IPS-18c (cell line): ENCODE measurements around the gene NET1.

Experiments used
- H3K4me3 ChIP-seq: 2 replicates; pipeline ENCODE4 v1.7.0; 2013; ENCODE audit warnings: low read depth, mild to moderate bottlenecking, low read length, moderate library complexity; ENCODE audit not compliant: insufficient read depth
- H3K9me3 ChIP-seq: one replicate; pipeline ENCODE4 v1.6.1; 2013; ENCODE audit warnings: mild to moderate bottlenecking, low read length, moderate library complexity; ENCODE audit not compliant: control insufficient read depth, insufficient read depth

The NET1 gene

DNA sequence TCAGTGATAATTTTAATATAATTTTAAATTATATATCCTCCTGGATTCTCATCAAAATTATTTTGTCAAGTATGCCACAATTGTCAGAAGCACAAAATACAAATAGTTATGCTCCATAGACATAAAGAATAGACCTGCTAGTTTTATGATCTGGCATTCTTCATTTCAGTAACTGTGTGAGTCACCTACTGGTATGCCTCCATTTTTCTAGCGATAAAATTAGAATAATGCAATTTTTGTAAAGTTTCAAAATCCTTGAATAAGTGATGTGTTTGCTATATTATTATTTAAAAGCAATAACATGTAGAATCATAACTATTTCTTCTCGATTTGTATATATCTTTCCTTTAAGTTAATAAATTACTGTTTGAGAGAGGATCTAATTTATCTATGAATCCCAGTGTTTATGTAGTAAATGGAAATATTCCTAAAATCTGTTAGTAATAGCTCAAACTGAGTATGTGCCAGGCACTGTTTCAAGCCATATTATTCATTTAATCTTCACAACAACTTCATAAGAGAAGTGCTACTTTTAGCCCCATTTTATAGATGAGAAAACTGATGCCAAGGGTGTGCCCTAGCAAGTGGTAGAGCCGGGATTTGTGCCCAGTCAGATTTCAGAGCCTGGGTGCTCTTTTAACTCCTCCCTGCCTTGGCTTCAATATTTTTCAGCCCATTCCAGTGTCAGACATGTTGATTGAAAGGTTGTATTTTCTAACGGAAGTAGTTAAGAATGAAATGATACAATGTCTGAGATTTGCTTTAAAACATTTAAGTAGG, 38.4 kb downstream of the NET1 start:
- no peaks in the 10 kb centered on the region for H3K9me3 ChIP-seq
- no peak overlapping the region for H3K4me3 ChIP-seq

DNA sequence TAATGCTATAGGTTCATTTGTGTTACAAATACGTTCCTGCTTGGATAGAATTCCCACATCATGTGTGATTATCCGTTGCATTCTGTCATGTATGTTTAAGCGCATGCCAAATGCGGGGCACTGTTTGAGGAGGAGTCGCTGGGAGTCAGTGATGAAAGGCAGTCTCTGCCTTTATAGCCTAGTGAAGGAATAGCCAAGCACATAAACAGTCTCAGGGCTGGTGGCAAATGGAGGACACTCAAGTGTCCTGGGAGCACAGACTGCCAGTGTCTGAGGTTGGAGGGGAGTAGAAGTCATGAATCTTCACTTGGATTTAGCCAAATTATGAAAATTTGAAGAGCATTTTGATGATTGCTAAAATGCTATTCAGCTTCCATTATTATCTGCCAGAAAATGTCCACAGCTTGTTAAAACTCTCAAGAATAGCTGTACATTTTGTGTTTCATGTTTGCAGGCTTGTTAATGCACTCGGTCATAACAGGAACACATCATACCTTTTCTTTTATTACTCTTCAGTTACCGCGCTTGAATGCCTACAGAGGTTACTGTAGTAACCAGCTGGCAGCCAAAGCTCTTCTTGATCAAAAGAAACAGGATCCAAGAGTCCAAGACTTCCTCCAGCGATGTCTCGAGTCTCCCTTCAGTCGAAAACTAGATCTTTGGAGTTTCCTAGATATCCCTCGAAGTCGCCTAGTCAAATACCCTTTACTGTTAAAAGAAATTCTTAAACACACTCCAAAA, 41.6 kb downstream of the NET1 start:
- no peak overlapping the region for H3K4me3 ChIP-seq
- H3K9me3 ChIP-seq, result no peaks in the 10 kb centered on the region

DNA sequence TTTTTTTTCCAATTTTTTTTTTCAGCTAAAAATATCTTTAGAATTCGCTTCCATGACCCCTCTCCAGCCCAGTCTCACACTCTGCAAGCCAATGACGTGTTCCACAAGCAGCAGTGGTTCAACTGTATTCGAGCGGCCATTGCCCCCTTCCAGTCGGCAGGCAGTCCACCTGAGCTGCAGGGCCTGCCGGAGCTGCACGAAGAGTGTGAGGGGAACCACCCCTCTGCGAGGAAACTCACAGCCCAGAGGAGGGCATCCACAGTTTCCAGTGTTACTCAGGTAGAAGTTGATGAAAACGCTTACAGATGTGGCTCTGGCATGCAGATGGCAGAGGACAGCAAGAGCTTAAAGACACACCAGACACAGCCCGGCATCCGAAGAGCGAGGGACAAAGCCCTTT, 44.2 kb downstream of the NET1 start:
- Histone ChIP-seq H3K4me3 (no peak overlapping the region), H3K9me3 (no peaks in the 10 kb centered on the region)

DNA sequence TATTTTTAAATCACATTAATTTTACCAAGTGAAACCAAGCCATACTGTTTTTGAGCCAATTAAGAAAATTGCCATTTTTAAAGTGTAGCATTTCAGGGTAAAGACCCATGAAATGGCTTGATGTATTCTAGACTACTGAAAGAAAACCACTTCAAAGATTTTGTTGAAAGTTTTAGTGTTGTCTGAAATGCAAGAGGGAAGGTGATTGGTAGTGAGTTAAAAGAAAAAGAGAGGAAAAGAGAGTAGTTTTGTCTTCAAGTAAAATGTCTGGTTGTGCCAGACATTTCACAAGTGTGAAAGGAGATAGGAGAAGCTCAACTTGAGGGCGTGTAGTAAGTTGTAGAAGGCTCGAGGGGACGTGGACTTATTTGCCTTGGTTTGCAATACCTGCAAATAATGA, 45.4 kb downstream of the NET1 start:
- no peaks in the 10 kb centered on the region for H3K9me3 ChIP-seq
- no peak overlapping the region for H3K4me3 ChIP-seq

DNA sequence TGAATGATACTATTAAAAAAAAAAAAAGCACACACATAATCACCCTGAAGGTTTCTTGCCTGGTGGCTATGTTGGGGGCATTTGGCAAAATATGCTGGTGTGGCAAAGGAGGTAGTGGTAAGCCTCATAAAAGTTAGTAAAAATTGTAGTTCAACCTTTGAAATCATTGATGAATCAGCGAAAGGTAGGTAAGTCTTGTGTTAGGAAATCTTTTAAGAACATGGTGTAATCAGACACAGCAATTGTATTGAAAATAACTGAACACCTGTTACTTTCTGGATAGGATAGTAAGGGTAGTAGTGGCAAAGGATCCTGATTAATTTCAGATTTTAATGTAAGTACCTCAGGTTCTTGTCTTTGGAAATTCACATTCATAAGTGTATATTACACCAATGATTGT, 46.1 kb downstream of the NET1 start:
- H3K9me3 ChIP-seq, result no peaks in the 10 kb centered on the region

DNA sequence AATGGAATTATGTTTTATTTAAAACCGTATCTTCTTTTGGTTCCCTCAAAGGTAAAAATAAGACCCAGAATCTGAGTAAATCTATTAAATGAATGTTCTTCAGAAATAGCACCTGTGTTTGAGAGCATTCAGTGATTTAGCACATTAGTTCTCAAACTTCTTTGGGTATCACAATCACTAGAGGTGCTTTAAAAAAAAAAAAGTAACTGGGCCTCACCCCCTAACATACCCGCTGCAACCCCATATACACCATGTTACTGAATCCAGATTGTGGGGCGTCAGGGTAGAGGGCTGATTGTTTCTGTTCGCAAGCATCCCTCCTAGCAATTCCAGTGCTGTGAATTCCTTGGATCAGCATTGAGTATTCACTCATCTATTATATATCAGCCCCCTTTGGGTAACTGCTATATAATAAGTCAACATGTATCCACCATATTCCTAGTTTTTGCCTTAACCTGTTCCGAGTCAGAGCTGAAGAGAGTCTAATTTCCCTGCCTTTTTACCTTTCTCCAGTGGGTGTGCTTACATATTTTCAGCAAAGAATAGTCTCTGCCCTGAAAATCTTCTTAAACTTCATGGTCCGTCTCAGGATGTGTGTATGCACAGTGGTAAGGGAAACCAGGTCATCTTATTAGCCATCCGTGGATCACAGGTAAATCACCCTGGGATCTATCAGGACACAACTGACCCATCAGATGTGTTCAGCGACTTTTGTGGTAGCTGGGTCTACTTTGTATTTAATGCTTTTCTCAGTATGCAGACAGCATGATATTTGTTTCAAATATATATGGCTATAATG, 46.8 kb downstream of the NET1 start:
- no peak overlapping the region for H3K4me3 ChIP-seq
- H3K9me3 ChIP-seq, result no peaks in the 10 kb centered on the region

More for the DNA sequence above, 46.1 kb downstream of the NET1 start:
- no peak overlapping the region for H3K4me3 ChIP-seq

DNA sequence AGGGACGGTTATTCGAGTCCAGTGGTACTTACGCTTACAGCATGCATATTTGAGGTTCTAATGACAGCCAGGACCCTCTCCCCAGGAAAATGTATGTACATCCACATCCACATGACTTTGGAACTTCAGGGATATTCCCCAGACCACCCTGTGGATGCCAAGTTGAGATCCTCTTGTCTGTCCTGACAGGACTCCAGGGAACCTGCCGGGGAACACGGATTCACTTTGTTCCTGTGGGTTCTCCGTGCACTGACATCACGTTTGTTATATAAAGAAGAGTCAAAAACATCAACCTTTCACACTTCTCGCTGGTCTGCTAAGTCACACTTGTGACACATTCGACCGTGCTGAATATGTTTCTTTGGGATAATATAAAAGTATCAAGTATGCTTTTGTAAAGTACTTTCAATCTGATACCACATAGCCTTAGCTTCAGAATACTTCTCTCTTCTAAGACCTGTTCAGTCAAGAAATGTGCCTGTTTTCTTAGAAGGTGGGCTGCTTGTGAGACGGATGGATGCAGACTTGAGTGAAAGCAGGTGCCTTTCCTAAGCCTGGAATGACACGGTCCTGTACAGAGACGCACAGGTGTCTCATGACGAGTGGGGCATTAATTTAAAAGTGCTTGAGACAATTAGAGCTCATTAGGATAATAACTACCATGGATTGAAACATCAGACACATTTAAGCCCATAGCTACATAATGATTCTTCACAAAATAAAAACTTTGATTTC, 48.3 kb downstream of the NET1 start:
- H3K9me3 ChIP-seq, result no peaks in the 10 kb centered on the region
- H3K4me3 ChIP-seq, result no peak overlapping the region

DNA sequence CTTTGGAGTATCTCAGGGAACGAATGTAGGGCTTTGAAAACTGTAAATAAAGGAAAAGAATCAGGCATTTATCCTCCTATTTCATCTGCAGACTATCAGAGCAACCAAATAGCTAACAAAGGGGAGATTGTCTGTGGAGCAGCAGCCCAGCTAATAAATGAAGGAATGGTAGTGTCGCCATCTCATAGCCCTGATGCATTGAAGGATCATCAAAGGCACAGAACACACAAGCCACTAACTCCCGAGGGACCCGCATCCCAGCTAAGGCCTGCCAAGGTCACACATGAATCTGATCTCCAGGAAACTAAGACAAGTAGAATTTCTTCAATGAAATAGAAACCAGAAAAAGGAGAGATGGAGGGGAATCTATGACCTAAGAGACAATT, 48.8 kb downstream of the NET1 start:
- Histone ChIP-seq H3K4me3 (no peak overlapping the region), H3K9me3 (no peaks in the 10 kb centered on the region)

DNA sequence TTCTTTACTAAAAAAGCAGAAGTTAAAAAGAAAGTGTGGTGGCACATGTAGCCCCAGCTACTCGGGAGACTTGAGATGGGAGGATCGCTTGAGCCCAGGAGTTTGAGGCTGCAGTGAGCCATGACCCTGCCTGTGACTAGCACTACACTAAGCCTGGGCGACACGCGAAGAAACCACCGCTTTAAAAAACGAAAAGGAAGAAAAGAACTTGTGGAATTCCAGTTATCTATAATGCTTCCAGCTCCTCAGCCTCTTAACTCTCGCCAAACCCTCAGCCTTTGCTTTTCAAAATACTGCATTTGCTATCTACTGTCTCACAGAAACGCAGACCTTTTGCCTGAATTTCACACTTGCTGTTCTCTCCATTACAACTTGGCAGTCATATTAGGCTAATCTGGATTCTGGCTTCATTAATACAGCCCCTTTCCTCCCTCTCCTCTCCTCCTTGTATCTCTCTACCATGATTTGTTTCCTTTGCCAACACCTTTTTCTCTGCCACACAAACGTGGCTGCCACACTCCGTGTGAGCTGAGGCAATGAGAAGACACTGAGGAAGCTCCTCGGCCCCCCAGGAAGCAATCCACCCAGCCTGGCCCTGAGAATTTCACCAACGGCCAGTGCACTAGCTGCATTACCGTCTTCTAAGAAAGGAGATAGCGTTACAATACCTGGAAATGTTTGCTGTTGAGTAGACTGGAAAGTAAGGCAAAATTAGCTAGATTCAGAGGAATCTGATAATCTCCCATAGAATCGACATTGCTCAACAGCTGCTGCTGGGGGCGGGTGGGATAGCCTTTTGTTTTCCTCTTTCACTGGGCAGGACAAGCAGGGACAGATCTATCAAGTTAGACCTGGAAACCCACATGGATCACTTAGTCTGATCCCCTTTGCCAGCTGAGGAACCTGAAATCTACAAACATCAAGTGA, 49.8 kb downstream of the NET1 start:
- Histone ChIP-seq H3K9me3 (no peaks in the 10 kb centered on the region), H3K4me3 (no peak overlapping the region)

DNA sequence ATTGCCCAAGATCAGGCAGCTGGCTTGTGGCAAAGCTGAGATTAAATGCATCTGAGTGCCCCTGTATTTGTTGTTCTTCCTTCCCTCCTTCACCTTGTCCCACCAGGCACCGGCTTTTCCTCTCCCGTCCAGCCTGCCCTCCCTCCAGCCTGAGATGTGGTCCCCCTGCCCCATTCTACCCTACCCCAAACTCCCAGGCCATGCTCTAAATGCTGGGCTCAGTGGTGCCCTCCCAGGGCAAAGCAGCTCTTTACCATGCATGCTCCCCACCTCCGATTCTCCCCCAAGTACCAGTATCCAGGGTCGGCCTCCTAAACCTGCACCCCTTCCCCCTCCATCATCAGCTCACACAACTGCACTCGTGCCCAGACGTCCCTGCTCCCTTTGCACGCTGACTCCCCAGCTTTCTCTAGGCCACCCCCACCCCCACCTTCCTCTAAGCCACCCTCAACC, 50.5 kb downstream of the NET1 start:
- Histone ChIP-seq H3K9me3 (no peaks in the 10 kb centered on the region), H3K4me3 (no peak overlapping the region)

DNA sequence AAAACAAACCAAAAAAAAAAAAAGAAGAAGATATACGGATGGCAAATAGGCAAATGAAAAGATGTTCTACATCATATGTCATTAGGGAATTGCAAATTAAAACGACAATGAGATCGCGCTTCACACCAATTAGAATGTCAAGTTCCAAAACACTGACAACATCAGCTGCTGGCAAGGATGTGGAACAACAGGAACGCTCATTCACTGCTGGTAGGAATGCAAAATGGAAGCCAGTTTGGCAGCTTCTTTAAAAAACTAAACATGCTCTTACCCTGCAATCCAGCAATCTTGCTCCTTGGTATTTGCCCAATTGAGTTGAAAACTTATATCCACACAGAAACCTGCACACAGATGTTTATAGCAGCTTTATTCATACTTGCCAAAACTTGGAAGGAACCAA, 52.2 kb downstream of the NET1 start:
- Histone ChIP-seq H3K9me3 (peaks cover 7% of the 10 kb centered on the region), H3K4me3 (no peak overlapping the region)

DNA sequence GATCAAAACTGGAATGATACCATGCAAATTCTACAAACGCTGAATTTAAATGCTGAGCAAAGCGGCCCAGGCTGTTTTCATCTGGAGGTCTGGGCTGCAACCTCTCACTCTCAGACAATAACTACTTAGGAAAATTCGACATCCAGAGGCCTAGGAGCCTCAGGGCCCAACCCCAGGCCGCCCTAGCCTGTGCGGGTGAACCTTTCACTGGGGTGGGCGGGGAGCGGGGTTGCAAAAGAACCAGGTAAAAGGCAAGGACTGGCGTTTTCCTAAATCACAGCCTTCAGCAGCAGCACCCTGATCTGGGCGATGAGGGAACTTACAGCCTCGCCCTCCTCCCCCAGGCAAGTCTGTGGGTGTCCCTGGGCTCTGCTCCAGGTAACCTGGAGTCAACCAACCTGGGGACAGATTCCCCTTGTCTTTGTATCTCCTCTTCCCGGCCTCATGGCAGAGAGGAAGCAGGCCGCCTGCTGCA, 53.7 kb downstream of the NET1 start:
- no peak overlapping the region; the same call in 1 of the 2 replicates for H3K4me3 ChIP-seq
- peaks cover 7% of the 10 kb centered on the region for H3K9me3 ChIP-seq

DNA sequence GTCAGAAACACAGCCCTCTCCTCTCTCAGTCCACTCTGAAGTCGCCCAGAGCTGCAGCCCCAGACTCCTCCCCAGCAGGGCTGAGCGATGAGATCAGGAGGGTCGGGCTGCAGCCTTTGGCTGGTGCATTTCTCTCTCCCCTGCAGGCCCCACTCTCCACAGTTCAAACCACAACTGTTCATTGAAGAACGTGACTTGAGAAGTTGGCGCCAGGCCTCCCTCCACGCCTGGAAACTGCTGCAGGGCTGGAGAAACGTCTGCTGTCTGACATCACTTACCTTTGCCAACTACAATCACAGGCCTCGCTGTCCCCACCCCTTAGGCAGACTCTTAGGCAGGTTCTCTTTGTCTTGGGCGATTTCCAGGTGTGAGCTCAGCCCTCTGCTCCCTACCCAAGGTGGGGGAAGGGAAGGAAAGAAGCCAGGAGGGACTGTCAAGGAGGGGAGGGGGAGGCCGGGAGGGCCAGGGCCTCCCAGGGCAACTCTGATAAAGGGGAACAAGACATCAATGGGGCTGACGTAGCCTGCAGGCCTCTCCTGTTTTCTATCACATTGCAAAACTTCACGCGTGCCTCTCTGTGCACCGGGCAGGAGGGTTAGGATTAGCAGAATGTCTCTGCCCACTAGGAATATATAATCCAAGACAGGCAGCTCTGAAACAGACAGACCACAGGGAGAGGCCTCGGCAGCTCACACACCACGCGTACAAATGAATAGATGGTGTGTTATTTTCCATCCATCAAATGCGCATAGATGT, 54.3 kb downstream of the NET1 start:
- Histone ChIP-seq H3K4me3 (no peak overlapping the region), H3K9me3 (peaks cover 7% of the 10 kb centered on the region)

DNA sequence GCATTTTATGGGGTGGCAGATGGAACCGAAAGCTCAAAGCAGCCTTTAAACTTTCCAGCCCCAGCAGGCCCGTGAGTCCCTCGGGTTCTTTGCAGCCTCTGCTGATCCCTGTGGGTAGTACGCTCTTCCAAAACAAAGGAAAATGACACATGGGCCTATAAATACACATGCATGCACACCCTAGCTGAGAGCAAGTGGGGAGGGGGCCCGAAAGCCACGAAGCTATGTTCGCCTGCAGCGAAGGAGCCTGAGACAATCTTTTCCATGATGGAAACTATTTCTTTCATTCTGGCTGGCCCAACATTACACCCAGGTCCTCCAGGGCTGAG, 54.8 kb downstream of the NET1 start:
- peaks cover 7% of the 10 kb centered on the region for H3K9me3 ChIP-seq

DNA sequence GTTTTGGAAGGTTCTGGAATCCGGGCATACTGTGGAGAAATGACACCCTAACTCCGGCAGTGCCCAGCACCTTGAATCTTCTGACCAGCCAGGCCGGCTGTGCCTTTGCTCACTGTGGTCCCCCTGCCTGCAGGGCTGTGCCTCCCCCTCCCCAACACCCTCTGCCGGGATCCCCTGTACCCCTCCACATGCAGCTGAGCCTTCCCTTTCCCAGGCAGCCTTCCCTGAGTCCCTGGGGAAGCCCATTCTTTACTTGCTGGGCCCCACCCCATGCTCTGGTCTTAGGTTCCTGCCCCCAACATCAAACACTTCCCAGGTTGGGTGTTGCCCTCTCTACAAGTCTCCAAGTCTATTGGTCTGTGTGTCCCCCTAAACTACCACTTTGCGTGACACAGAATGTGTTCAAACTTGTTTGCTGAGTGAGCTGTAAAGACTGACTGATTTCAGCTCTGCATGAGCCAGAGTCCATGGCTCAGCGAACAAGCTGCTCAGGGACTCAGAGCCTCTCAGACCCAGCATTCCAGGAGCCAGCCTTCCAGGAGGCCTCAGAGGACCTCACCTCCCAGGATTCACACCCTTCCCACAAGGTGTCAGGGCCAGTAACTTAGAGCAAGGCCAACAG, 55.4 kb downstream of the NET1 start:
- H3K4me3 ChIP-seq, result no peak overlapping the region
- H3K9me3 ChIP-seq, result peaks cover 7% of the 10 kb centered on the region

More for the DNA sequence above, 54.8 kb downstream of the NET1 start:
- no peak overlapping the region for H3K4me3 ChIP-seq
